KOPT-K1 (cell line): ENCODE measurements around the gene MANSC1.
"Not testable (repeated sequence)": the region's sequence is repeated elsewhere in the genome, so short reads cannot be mapped to it uniquely, and the experiment has no call there.

Source experiments
- H3K27ac ChIP-seq: fragments of 200-600 bp; sonication (generic); 2 replicates; pipeline ENCODE4 v1.5.1; 2016; ENCODE audit warnings: antibody characterized with exemption, mild to moderate bottlenecking, low read depth, low read length; ENCODE audit not compliant: poor library complexity, severe bottlenecking
- H3K36me3 ChIP-seq: fragments of 200-600 bp; sonication (generic); 2 replicates; pipeline ENCODE4 v1.5.1; 2017; ENCODE audit warnings: antibody characterized with exemption, mild to moderate bottlenecking, low read length, moderate library complexity; ENCODE audit not compliant: insufficient read depth
- H3K9me3 ChIP-seq: fragments of 200-600 bp; sonication (generic); 2 replicates; pipeline ENCODE4 v1.5.1; 2017; ENCODE audit warnings: antibody characterized with exemption, low read length, mild to moderate bottlenecking; ENCODE audit not compliant: insufficient read depth, poor library complexity, severe bottlenecking

Gene MANSC1

GRCh38 chr12:12315838-12316237 lies 34.2 kb downstream of the MANSC1 start:
- H3K9me3 ChIP-seq: no peaks in the 10 kb centered on the region
- no peak overlapping the region for H3K27ac ChIP-seq

GRCh38 chr12:12310695-12311094 lies 39.3 kb downstream of the MANSC1 start:
- H3K9me3 ChIP-seq, H3K27ac ChIP-seq: not testable (repeated sequence)

More at GRCh38 chr12:12315838-12316237, 34.2 kb downstream of the MANSC1 start:
- no peaks in the 10 kb centered on the region for H3K36me3 ChIP-seq

GRCh38 chr12:12305568-12306300 lies 44.3 kb downstream of the MANSC1 start:
- Histone ChIP-seq H3K27ac (no peak overlapping the region), H3K9me3 (no peaks in the 10 kb centered on the region), H3K36me3 (no peaks in the 10 kb centered on the region)

More at GRCh38 chr12:12310695-12311094, 39.3 kb downstream of the MANSC1 start:
- H3K36me3 ChIP-seq: not testable (repeated sequence)

- no peaks in the 10 kb centered on the region for H3K9me3 ChIP-seq
- H3K36me3 ChIP-seq: no peaks in the 10 kb centered on the region
- no peak overlapping the region for H3K27ac ChIP-seq
These were observed 47.1 kb downstream of the MANSC1 start for GRCh38 chr12:12302976-12303375.

DNA sequence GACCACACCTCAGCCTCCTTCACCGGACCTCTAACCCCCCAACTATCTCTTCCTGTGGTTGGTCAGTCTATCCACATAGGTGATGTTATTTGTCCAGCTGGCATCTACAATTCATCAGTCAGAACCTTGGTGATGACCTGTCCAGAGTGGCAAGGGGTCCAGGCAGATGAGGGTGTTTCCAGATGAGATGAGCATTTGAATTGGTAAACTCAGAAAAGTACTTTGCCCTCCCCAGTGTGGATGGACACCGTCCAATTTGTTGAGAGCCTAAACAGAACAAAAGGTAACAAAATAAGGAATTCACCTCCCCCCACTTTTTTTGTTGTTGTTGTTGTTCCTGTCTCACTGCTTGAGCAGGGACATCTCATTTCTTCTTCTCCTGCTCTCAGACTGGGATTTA lies 48.9 kb downstream of the MANSC1 start:
- no peaks in the 10 kb centered on the region for H3K9me3 ChIP-seq
- H3K36me3 ChIP-seq: no peaks in the 10 kb centered on the region
- H3K27ac ChIP-seq: no peak overlapping the region

- H3K27ac ChIP-seq: no peak overlapping the region
- no peaks in the 10 kb centered on the region for H3K9me3 ChIP-seq
- H3K36me3 ChIP-seq: no peaks in the 10 kb centered on the region
These were observed 52.7 kb downstream of the MANSC1 start for GRCh38 chr12:12297201-12297830.

- Histone ChIP-seq H3K27ac (no peak overlapping the region), H3K9me3 (no peaks in the 10 kb centered on the region), H3K36me3 (no peaks in the 10 kb centered on the region)
These were observed 55.6 kb downstream of the MANSC1 start for GRCh38 chr12:12294215-12295005.

- no peaks in the 10 kb centered on the region for H3K36me3 ChIP-seq
- no peaks in the 10 kb centered on the region for H3K9me3 ChIP-seq
- no peak overlapping the region for H3K27ac ChIP-seq
These were observed 59.8 kb downstream of the MANSC1 start for GRCh38 chr12:12290206-12290605.

DNA sequence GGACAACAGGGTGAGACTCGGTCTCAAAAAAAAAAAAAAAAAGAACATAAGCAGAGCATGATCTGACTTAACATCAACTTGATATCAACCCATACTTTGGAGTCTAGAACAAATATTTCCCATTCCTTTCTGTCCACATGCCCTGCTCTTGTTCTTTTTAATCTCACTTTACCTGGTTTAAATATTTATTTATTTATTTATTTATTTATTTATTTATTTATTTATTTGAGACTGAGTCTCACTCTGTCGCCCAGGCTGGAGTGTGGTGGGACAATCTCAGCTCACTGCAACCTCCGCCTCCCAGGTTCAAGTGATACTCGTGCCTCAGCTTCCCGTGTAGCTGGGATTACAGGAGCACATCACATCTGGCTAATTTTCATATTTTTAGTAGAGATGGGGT lies 63.6 kb downstream of the MANSC1 start:
- Histone ChIP-seq H3K9me3 (no peaks in the 10 kb centered on the region), H3K36me3 (no peaks in the 10 kb centered on the region), H3K27ac (no peak overlapping the region)

DNA sequence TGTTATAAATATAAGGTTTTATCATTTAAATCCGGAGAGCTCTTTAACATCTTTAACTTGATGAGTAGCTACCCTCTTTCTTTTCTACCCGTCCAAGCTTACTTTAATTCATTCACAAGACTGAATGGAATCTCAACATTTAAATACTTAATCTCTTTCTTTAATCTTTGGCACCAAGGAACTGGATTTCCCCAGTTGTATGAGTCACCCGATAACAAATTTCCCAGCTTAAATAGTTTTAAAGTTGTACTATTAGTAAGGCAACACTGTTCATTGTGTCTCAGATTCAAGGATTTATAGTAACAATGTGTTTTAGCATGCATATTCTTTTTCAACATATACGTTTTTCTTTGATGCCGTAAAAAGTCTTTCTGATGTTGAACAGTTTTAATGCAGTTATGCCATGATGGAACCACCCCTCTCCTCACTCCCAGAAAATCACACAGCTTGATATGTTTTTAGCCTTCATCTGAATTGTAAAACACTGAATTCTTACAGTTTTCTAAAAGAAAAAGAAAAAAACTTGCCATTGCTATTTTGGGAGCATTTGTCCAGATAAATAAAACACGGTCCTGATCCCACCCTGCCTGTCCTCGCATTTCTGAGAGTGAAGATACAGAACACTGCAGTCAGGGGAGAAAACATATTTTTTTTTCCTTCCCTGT lies 67.1 kb downstream of the MANSC1 start:
- Histone ChIP-seq H3K36me3 (no peaks in the 10 kb centered on the region), H3K27ac (no peak overlapping the region), H3K9me3 (peaks cover 4% of the 10 kb centered on the region)

DNA sequence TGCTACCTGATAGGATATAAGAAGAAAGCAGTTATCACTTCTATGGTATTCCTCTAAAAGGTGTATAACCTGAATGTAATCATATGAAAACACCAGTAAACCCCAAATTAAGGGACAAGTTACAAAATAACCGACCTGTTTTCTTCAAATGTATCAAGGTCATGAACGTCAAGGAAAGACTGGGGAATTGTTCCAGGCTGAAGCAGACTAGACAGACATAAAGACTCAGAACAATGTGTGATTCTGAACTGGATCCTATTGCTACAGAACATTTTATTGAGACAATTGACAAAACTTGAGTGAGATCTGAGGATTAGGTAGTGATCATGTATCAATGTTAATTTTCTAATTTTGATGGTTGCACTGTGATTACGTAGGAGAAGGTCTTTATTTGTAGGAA lies 67.8 kb downstream of the MANSC1 start:
- Histone ChIP-seq H3K36me3 (no peaks in the 10 kb centered on the region), H3K27ac (no peak overlapping the region), H3K9me3 (peaks cover 8% of the 10 kb centered on the region)

GRCh38 chr12:12281134-12281533 lies 68.9 kb downstream of the MANSC1 start:
- Histone ChIP-seq H3K27ac (no peak overlapping the region), H3K9me3 (peaks cover 14% of the 10 kb centered on the region), H3K36me3 (no peaks in the 10 kb centered on the region)

DNA sequence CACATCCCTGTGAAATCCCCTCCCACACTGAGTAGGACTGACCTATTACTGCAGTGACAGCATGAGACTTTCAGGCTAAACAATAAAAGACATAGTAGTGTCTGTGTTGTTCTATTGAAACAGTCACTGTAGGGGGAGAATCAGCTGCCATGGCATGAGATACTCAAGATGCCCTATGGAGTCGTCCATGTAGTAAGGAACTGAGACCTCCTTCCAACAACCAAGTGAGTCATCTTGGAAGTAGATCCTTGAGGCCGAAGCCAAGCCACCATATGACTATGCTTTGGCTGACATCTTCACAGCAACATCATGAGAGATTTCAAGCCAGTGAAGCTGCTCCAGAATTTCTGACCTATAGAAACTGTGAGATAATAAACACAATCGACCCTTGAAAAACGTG lies 71.1 kb downstream of the MANSC1 start:
- no peaks in the 10 kb centered on the region for H3K36me3 ChIP-seq
- H3K9me3 ChIP-seq: peaks cover 16% of the 10 kb centered on the region
- no peak overlapping the region for H3K27ac ChIP-seq
